ENCODE measurements around the gene TPST1.

Gene TPST1

DNA sequence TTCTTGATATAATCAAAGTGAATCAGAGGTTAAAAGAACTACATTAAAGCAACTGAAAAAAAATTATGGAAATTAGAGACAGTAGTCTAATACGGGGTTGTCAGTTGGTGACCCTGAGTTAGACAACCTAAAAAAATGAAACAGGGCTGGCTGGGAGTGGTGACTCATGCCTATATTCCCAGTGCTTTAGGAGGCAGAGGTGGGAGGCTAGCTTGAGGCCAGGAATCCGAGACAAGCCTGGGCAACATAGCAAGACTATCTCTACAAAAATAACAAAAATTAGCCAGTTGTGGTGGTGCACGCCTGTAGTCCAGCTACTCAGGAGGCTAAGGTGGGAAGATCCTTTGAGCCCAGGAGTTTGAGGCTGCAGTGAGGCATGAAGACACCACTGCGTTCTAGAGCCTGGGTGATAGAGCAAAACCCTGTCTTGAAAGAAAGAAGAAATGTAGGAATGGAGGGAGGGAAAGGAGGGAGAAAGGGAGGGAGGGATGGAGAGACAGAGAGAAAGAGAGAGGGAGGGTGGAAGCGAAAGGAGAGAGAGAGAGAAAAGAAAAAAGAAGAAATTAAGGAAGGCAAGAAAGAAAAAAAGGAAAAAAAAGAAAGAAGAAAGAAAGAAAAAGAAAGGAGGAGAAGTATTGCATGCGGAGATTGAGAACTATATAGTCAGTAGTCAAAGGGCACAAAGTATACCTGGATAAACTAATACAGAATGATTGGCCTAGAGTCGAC, 166.1 kb downstream of the TPST1 start:
- TF ChIP-seq CEBPB (IDR thresholded peaks at IDR 0.05) (no peak), EP300 (IDR thresholded peaks at IDR 0.05; ENCODE audit: borderline replicate concordance) (no peak), TAF1 (IDR thresholded peaks at IDR 0.05; ENCODE audit: low read depth) (no peak), NFIC (IDR thresholded peaks at IDR 0.05) (no peak), TEAD4 (IDR thresholded peaks at IDR 0.05) (no peak), ZBTB7A (IDR thresholded peaks at IDR 0.05; ENCODE audit: low read depth) (no peak), RAD21 (IDR thresholded peaks at IDR 0.05; ENCODE audit: low read depth) (no peak), EGR1 (IDR thresholded peaks at IDR 0.05) (no peak), TCF12 (IDR thresholded peaks at IDR 0.05; ENCODE audit: low read depth) (no peak), CREB1 (IDR thresholded peaks at IDR 0.05; ENCODE audit: low read depth) (no peak)
- TF ChIP-seq, protein P1, sequence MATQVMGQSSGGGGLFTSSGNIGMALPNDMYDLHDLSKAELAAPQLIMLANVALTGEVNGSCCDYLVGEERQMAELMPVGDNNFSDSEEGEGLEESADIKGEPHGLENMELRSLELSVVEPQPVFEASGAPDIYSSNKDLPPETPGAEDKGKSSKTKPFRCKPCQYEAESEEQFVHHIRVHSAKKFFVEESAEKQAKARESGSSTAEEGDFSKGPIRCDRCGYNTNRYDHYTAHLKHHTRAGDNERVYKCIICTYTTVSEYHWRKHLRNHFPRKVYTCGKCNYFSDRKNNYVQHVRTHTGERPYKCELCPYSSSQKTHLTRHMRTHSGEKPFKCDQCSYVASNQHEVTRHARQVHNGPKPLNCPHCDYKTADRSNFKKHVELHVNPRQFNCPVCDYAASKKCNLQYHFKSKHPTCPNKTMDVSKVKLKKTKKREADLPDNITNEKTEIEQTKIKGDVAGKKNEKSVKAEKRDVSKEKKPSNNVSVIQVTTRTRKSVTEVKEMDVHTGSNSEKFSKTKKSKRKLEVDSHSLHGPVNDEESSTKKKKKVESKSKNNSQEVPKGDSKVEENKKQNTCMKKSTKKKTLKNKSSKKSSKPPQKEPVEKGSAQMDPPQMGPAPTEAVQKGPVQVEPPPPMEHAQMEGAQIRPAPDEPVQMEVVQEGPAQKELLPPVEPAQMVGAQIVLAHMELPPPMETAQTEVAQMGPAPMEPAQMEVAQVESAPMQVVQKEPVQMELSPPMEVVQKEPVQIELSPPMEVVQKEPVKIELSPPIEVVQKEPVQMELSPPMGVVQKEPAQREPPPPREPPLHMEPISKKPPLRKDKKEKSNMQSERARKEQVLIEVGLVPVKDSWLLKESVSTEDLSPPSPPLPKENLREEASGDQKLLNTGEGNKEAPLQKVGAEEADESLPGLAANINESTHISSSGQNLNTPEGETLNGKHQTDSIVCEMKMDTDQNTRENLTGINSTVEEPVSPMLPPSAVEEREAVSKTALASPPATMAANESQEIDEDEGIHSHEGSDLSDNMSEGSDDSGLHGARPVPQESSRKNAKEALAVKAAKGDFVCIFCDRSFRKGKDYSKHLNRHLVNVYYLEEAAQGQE (IDR thresholded peaks at IDR 0.05; ENCODE audit: low read depth) = no peak

DNA sequence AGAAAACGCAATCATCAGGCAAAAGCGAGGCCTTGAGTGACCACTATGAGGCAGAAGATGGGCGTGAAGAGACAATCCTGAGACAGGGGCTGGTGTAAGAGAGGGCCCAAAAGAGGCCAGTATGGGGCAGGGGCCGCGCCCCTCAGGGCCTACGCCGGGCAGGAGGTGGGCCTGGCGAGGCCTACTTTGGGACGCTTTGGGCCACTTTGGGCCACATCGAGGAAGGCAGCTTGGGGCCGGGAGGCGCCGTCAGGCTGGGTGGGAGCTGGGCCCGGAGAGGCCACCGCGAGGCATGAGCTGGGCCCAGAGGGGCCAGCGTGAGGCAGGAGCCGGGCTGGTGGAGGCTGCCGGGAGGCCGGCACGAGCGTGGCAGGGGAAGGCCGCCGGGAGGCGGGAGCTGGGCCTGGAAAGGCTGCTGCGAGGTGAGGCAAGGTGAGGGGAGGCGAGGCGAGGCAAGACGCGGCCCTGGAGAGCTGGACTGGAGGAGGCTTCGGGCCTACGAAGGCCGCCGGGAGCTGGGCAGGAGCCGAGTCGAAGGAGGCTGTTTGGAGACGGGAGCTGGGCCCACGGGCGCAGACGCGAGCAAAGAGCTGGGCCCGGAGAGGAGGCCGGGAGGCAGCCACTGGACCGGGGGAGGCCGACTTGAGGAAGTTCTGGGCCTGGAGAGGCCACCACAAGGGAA, 171.3 kb downstream of the TPST1 start:
- TF ChIP-seq TCF12 (IDR thresholded peaks at IDR 0.05; ENCODE audit: low read depth) (no peak), FOXM1 (IDR thresholded peaks at IDR 0.05; ENCODE audit: borderline replicate concordance, low read depth) (no peak), YY1 (IDR thresholded peaks at IDR 0.05; ENCODE audit: low read depth) (no peak), EP300 (IDR thresholded peaks at IDR 0.05; ENCODE audit: borderline replicate concordance) (no peak)
- TF ChIP-seq, protein P2, sequence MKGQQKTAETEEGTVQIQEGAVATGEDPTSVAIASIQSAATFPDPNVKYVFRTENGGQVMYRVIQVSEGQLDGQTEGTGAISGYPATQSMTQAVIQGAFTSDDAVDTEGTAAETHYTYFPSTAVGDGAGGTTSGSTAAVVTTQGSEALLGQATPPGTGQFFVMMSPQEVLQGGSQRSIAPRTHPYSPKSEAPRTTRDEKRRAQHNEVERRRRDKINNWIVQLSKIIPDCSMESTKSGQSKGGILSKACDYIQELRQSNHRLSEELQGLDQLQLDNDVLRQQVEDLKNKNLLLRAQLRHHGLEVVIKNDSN (IDR thresholded peaks at IDR 0.05) = no peak

GRCh38 chr7:66377045-66377444, 171.9 kb downstream of the TPST1 start:
- TF ChIP-seq TEAD4 (IDR thresholded peaks at IDR 0.05) (no peak), NFIC (IDR thresholded peaks at IDR 0.05) (no peak), TAF1 (IDR thresholded peaks at IDR 0.05; ENCODE audit: low read depth) (no peak), FOXM1 (IDR thresholded peaks at IDR 0.05; ENCODE audit: borderline replicate concordance, low read depth) (no peak), CEBPB (IDR thresholded peaks at IDR 0.05) (no peak), EGR1 (IDR thresholded peaks at IDR 0.05) (no peak), RAD21 (IDR thresholded peaks at IDR 0.05; ENCODE audit: low read depth) (no peak), CREB1 (IDR thresholded peaks at IDR 0.05; ENCODE audit: low read depth) (no peak), EP300 (IDR thresholded peaks at IDR 0.05; ENCODE audit: borderline replicate concordance) (no peak), TCF12 (IDR thresholded peaks at IDR 0.05; ENCODE audit: low read depth) (no peak), ZBTB7A (IDR thresholded peaks at IDR 0.05; ENCODE audit: low read depth) (no peak)
- TF ChIP-seq, protein P2 (IDR thresholded peaks at IDR 0.05) = no peak
- TF ChIP-seq, protein P3, sequence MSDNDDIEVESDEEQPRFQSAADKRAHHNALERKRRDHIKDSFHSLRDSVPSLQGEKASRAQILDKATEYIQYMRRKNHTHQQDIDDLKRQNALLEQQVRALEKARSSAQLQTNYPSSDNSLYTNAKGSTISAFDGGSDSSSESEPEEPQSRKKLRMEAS (IDR thresholded peaks at IDR 0.05) = no peak
- TF ChIP-seq, protein P1 (IDR thresholded peaks at IDR 0.05; ENCODE audit: low read depth) = no peak

GRCh38 chr7:66377714-66378113, 172.6 kb downstream of the TPST1 start:
- TF ChIP-seq TEAD4 (IDR thresholded peaks at IDR 0.05) (no peak), RAD21 (IDR thresholded peaks at IDR 0.05; ENCODE audit: low read depth) (no peak), TCF12 (IDR thresholded peaks at IDR 0.05; ENCODE audit: low read depth) (no peak), EP300 (IDR thresholded peaks at IDR 0.05; ENCODE audit: borderline replicate concordance) (no peak), CEBPB (IDR thresholded peaks at IDR 0.05) (no peak), YY1 (IDR thresholded peaks at IDR 0.05; ENCODE audit: low read depth) (no peak), FOXM1 (IDR thresholded peaks at IDR 0.05; ENCODE audit: borderline replicate concordance, low read depth) (no peak), TAF1 (IDR thresholded peaks at IDR 0.05; ENCODE audit: low read depth) (no peak), ZBTB7A (IDR thresholded peaks at IDR 0.05; ENCODE audit: low read depth) (no peak), NFIC (IDR thresholded peaks at IDR 0.05) (no peak), EGR1 (IDR thresholded peaks at IDR 0.05) (no peak), CREB1 (IDR thresholded peaks at IDR 0.05; ENCODE audit: low read depth) (no peak)
- TF ChIP-seq, protein P3 (IDR thresholded peaks at IDR 0.05) = no peak
- TF ChIP-seq, protein P2 (IDR thresholded peaks at IDR 0.05) = no peak
- TF ChIP-seq, protein P1 (IDR thresholded peaks at IDR 0.05; ENCODE audit: low read depth) = no peak

All from Ishikawa (cell line).